Activated T-helper 1 cell treated with anti-CD3 and anti-CD28 coated beads, Interleukin-12 subunit alpha, Interleukin-12 subunit beta, Interleukin-2, Interleukin-4 antibody, amounts not matched to agents 30 ng/mL and 10 ng/mL and 1 ng/mL, durations not matched to agents 14 hours and 24 hours and 36 hours (primary cell): Measurements from ENCODE around the gene COL26A1. TPM values are rescaled to one million over a fixed set of nuclear protein-coding genes. Genes with fewer than 3 reads are reported as not detected.
"Not testable (repeated sequence)": the region's sequence is repeated elsewhere in the genome, so short reads cannot be mapped to it uniquely, and the experiment has no call there.

Experiments used
- DNase-seq: peaks from one replicate; pipeline ENCODE4 v3.0.0; 2021; ENCODE audit warnings: low spot score
- H3K27ac Mint-ChIP-seq: one replicate; pipeline ENCODE4 v1.8.0; 2021; ENCODE audit warnings: mild to moderate bottlenecking, mixed read lengths
- H3K27me3 Mint-ChIP-seq: one replicate; pipeline ENCODE4 v1.8.0; 2022; ENCODE audit warnings: mild to moderate bottlenecking, moderate library complexity, mixed read lengths; ENCODE audit not compliant: insufficient read depth
- H3K36me3 Mint-ChIP-seq: one replicate; pipeline ENCODE4 v1.8.0; 2021; ENCODE audit warnings: low read depth, mixed read lengths
- H3K4me1 Mint-ChIP-seq: one replicate; pipeline ENCODE4 v1.8.0; 2021; ENCODE audit warnings: low read depth, mixed read lengths
- H3K4me3 Mint-ChIP-seq: one replicate; pipeline ENCODE4 v1.8.0; 2021; ENCODE audit warnings: mild to moderate bottlenecking, moderate library complexity, mixed read lengths
- H3K9me3 Mint-ChIP-seq: one replicate; pipeline ENCODE4 v1.8.0; 2021; ENCODE audit warnings: mixed read lengths
- intact Hi-C: fragments of 100-400 bp; cut with micrococcal nuclease; formaldehyde crosslinking; loops from one replicate; pipeline ENCODE4 v1.15.1; 2024
- total RNA-seq: library from RNA; stranded (reverse); gene quantifications from 2 replicates; pipeline ENCODE4 v1.2.3, GENCODE V29; 2022

Gene COL26A1
- total RNA-seq, 1 donor from 2014 or later, result not detected

GRCh38 chr7:101486056-101486432, 123.4 kb downstream of the COL26A1 start:
- H3K36me3 Mint-ChIP-seq, H3K4me3 Mint-ChIP-seq, H3K27me3 Mint-ChIP-seq, DNase-seq, H3K9me3 Mint-ChIP-seq, H3K27ac Mint-ChIP-seq, intact Hi-C loops, H3K4me1 Mint-ChIP-seq: not testable (repeated sequence)

GRCh38 chr7:101486433-101487104, 123.9 kb downstream of the COL26A1 start:
- Mint-ChIP-seq H3K9me3 (no peaks in the 10 kb centered on the region), H3K27ac (no peak overlapping the region), H3K36me3 (no peaks in the 10 kb centered on the region), H3K27me3 (no peaks in the 10 kb centered on the region), H3K4me3 (no peak overlapping the region), H3K4me1 (no peaks in the 10 kb centered on the region)
- intact Hi-C loops, result no loop called here
- no peak for DNase-seq

- Mint-ChIP-seq H3K36me3 (no peaks in the 10 kb centered on the region), H3K4me1 (no peaks in the 10 kb centered on the region), H3K9me3 (no peaks in the 10 kb centered on the region), H3K27ac (no peak overlapping the region), H3K27me3 (no peaks in the 10 kb centered on the region), H3K4me3 (no peak overlapping the region)
- intact Hi-C loops, result no loop called here
- no peak for DNase-seq
These were observed 124.4 kb downstream of the COL26A1 start for GRCh38 chr7:101487105-101487458.

GRCh38 chr7:101487753-101488152, 125.1 kb downstream of the COL26A1 start:
- no peak for DNase-seq
- Mint-ChIP-seq H3K27ac (no peak overlapping the region), H3K9me3 (no peaks in the 10 kb centered on the region), H3K4me3 (no peak overlapping the region), H3K4me1 (no peaks in the 10 kb centered on the region), H3K27me3 (no peaks in the 10 kb centered on the region), H3K36me3 (no peaks in the 10 kb centered on the region)
- intact Hi-C loops, result no loop called here

GRCh38 chr7:101488826-101489572, 126.3 kb downstream of the COL26A1 start:
- no peak overlapping the region for H3K27ac Mint-ChIP-seq
- H3K4me1 Mint-ChIP-seq, result no peaks in the 10 kb centered on the region
- H3K9me3 Mint-ChIP-seq, result no peaks in the 10 kb centered on the region
- H3K36me3 Mint-ChIP-seq, result no peaks in the 10 kb centered on the region
- intact Hi-C loops, result no loop called here
- no peak overlapping the region for H3K4me3 Mint-ChIP-seq
- no peak for DNase-seq
- H3K27me3 Mint-ChIP-seq, result no peaks in the 10 kb centered on the region

GRCh38 chr7:101490439-101490838, 127.8 kb downstream of the COL26A1 start:
- H3K4me1 Mint-ChIP-seq, H3K27ac Mint-ChIP-seq, DNase-seq, H3K9me3 Mint-ChIP-seq, intact Hi-C loops, H3K27me3 Mint-ChIP-seq, H3K4me3 Mint-ChIP-seq, H3K36me3 Mint-ChIP-seq: not testable (repeated sequence)

GRCh38 chr7:101491442-101491841, 128.8 kb downstream of the COL26A1 start:
- H3K4me3 Mint-ChIP-seq, intact Hi-C loops, H3K9me3 Mint-ChIP-seq, H3K4me1 Mint-ChIP-seq, H3K27ac Mint-ChIP-seq, H3K36me3 Mint-ChIP-seq, H3K27me3 Mint-ChIP-seq, DNase-seq: not testable (repeated sequence)

- no peak overlapping the region for H3K4me3 Mint-ChIP-seq
- H3K27me3 Mint-ChIP-seq, result no peaks in the 10 kb centered on the region
- H3K4me1 Mint-ChIP-seq, result no peaks in the 10 kb centered on the region
- intact Hi-C loops, result no loop called here
- H3K9me3 Mint-ChIP-seq, result no peaks in the 10 kb centered on the region
- H3K27ac Mint-ChIP-seq, result no peak overlapping the region
- no peaks in the 10 kb centered on the region for H3K36me3 Mint-ChIP-seq
- DNase-seq, result no peak
These were observed 132.1 kb downstream of the COL26A1 start for GRCh38 chr7:101494602-101495329.

GRCh38 chr7:101496017-101496416, 133.3 kb downstream of the COL26A1 start:
- intact Hi-C loops, result no loop called here
- H3K9me3 Mint-ChIP-seq, result no peaks in the 10 kb centered on the region
- H3K27me3 Mint-ChIP-seq, result no peaks in the 10 kb centered on the region
- no peak overlapping the region for H3K4me3 Mint-ChIP-seq
- no peak overlapping the region for H3K27ac Mint-ChIP-seq
- H3K36me3 Mint-ChIP-seq, result no peaks in the 10 kb centered on the region
- DNase-seq, result no peak
- H3K4me1 Mint-ChIP-seq, result no peaks in the 10 kb centered on the region

- Mint-ChIP-seq H3K36me3 (no peaks in the 10 kb centered on the region), H3K27me3 (peaks cover 3% of the 10 kb centered on the region), H3K4me3 (no peak overlapping the region), H3K27ac (no peak overlapping the region), H3K4me1 (peaks cover 21% of the 10 kb centered on the region), H3K9me3 (no peaks in the 10 kb centered on the region)
- DNase-seq, result no peak
- intact Hi-C loops, result loop anchor here (10.0 kb wide), 1 partner anchor 67 kb away; no protein-coding TSS in a partner anchor
These were observed 138.7 kb downstream of the COL26A1 start for GRCh38 chr7:101501351-101501750.

GRCh38 chr7:101502466-101503098, 139.9 kb downstream of the COL26A1 start:
- intact Hi-C loops, result loop anchor here (10.0 kb wide), 1 partner anchor 68 kb away; no protein-coding TSS in a partner anchor

GRCh38 chr7:101505510-101505909, 142.8 kb downstream of the COL26A1 start:
- peaks cover 33% of the 10 kb centered on the region for H3K4me1 Mint-ChIP-seq
- H3K9me3 Mint-ChIP-seq, result not testable (repeated sequence)

More at GRCh38 chr7:101502466-101503098, 139.9 kb downstream of the COL26A1 start:
- no peaks in the 10 kb centered on the region for H3K9me3 Mint-ChIP-seq
- peaks cover 28% of the 10 kb centered on the region for H3K4me1 Mint-ChIP-seq
- peaks cover 12% of the 10 kb centered on the region for H3K27me3 Mint-ChIP-seq
- H3K36me3 Mint-ChIP-seq, result no peaks in the 10 kb centered on the region
- no peak overlapping the region for H3K27ac Mint-ChIP-seq
- no peak overlapping the region for H3K4me3 Mint-ChIP-seq
- no peak for DNase-seq

More at GRCh38 chr7:101505510-101505909, 142.8 kb downstream of the COL26A1 start:
- H3K4me3 Mint-ChIP-seq, H3K36me3 Mint-ChIP-seq, DNase-seq, H3K27ac Mint-ChIP-seq: not testable (repeated sequence)
- peaks cover 13% of the 10 kb centered on the region for H3K27me3 Mint-ChIP-seq
- intact Hi-C loops, result loop anchor here (10.0 kb wide), 1 partner anchor 71 kb away; no protein-coding TSS in a partner anchor
